Measurements from ENCODE around the gene RSPO3. TPM values are rescaled to one million over a fixed set of nuclear protein-coding genes. Genes with fewer than 3 reads are reported as not detected.

RSPO3 gene
- total and polyA plus RNA-seq, 2 of the 13 experiments (the other 11 are each of a cell fraction or from before 2014, with no cell fraction given) = not detected

GRCh38 chr6:127177030-127177922 lies 58.8 kb downstream of the RSPO3 start:
- Histone ChIP-seq H3K79me2 (ENCODE audit: insufficient read depth, low read length) (no peaks in the 10 kb centered on the region), H3K4me2 (ENCODE audit: low read depth, low read length) (no peak overlapping the region), H3K9ac (ENCODE audit: insufficient read depth, low read depth, low read length) (no peak overlapping the region), H4K20me1 (ENCODE audit: insufficient read depth, low read length) (no peaks in the 10 kb centered on the region), H3K36me3 (replicated peaks in 1 of 2; ENCODE audit: control insufficient read depth in 1 of 2, insufficient read depth in 2 of 2, low read length in 2 of 2) (no peaks in the 10 kb centered on the region), H3K4me3 (replicated peaks in 1 of 3; ENCODE audit: insufficient read depth in 1 of 3, low read depth in 2 of 3, low read length in 3 of 3) (no peak overlapping the region), H3K9me3 (ENCODE audit: low read length) (no peaks in the 10 kb centered on the region), H3K4me1 (ENCODE audit: insufficient read depth, low read length) (no peaks in the 10 kb centered on the region), H3K27ac (ENCODE audit: extremely low read length, insufficient read depth, low read length) (no peak overlapping the region), H2AFZ (ENCODE audit: low read length) (no peak overlapping the region), H3K27me3 (ENCODE audit: control insufficient read depth in 1 of 2, insufficient read depth in 2 of 2, low read length in 2 of 2) (no peaks in the 10 kb centered on the region)
- no peak for TF ChIP-seq IRF9 (CRISPR knock-in tag; IDR thresholded peaks at IDR 0.05; ENCODE audit: borderline replicate concordance)
- no peak for TF ChIP-seq ZUFSP (CRISPR knock-in tag; IDR thresholded peaks at IDR 0.05; ENCODE audit: borderline replicate concordance)
- in situ Hi-C loops (cut with HindIII; ENCODE audit: extremely low pct_ligation_motif_present, low pct_unique_long_range_greater_than_20kb) = no loop called here
- 7% methylated on average over 4 of the region's 4 CpGs for WGBS (ENCODE audit: low lambda C conversion rate)
- no TSS peak for BruUV-seq (replicated peaks)
- ATAC-seq (no peak), DNase-seq (ENCODE audit: low spot score) (no peak), FAIRE-seq (no peak)
- intact Hi-C loops (cut with micrococcal nuclease; ENCODE audit: unreplicated experiment) = no loop called here
- POLR2A ChIA-PET = no interaction called here
- CTCF ChIA-PET (ENCODE audit: low intra/inter-chr PET ratio, low total read pairs) = no interaction called here

- POLR2A ChIA-PET = no interaction called here
- Histone ChIP-seq H4K20me1 (ENCODE audit: insufficient read depth, low read length) (no peaks in the 10 kb centered on the region), H3K79me2 (ENCODE audit: insufficient read depth, low read length) (no peaks in the 10 kb centered on the region), H3K4me1 (ENCODE audit: insufficient read depth, low read length) (no peaks in the 10 kb centered on the region), H3K9ac (ENCODE audit: insufficient read depth, low read depth, low read length) (no peak overlapping the region), H3K36me3 (replicated peaks in 1 of 2; ENCODE audit: control insufficient read depth in 1 of 2, insufficient read depth in 2 of 2, low read length in 2 of 2) (no peaks in the 10 kb centered on the region), H3K9me3 (ENCODE audit: low read length) (no peaks in the 10 kb centered on the region), H3K27ac (ENCODE audit: extremely low read length, insufficient read depth, low read length) (no peak overlapping the region), H3K4me3 (replicated peaks in 1 of 3; ENCODE audit: insufficient read depth in 1 of 3, low read depth in 2 of 3, low read length in 3 of 3) (no peak overlapping the region), H3K4me2 (ENCODE audit: low read depth, low read length) (no peak overlapping the region), H3K27me3 (ENCODE audit: control insufficient read depth in 1 of 2, insufficient read depth in 2 of 2, low read length in 2 of 2) (no peaks in the 10 kb centered on the region), H2AFZ (ENCODE audit: low read length) (no peak overlapping the region)
- CTCF ChIA-PET (ENCODE audit: low intra/inter-chr PET ratio, low total read pairs) = no interaction called here
- no TSS peak for BruUV-seq (replicated peaks)
- no peak for DNase-seq (ENCODE audit: low spot score)
- intact Hi-C loops (cut with micrococcal nuclease; ENCODE audit: unreplicated experiment) = no loop called here
- in situ Hi-C loops (cut with HindIII; ENCODE audit: extremely low pct_ligation_motif_present, low pct_unique_long_range_greater_than_20kb) = no loop called here
- FAIRE-seq = no peak
- ATAC-seq = no peak
- TF ChIP-seq SRF (IDR thresholded peaks at IDR 0.05; ENCODE audit: low read depth, low read length) = no peak
- no peak for TF ChIP-seq FOXC1 (CRISPR knock-in tag; IDR thresholded peaks at IDR 0.05; ENCODE audit: borderline replicate concordance)
- TF ChIP-seq ZNF605 (CRISPR knock-in tag; IDR thresholded peaks at IDR 0.05) = no peak
- no peak for TF ChIP-seq MAF1 (CRISPR knock-in tag; IDR thresholded peaks at IDR 0.05; ENCODE audit: borderline replicate concordance)
- no peak for TF ChIP-seq ZNF75D (CRISPR knock-in tag; IDR thresholded peaks at IDR 0.05; ENCODE audit: borderline replicate concordance)
- TF ChIP-seq BORCS8-MEF2B (CRISPR knock-in tag; IDR thresholded peaks at IDR 0.05) = no peak
- no peak for TF ChIP-seq MYNN (CRISPR knock-in tag; IDR thresholded peaks at IDR 0.05; ENCODE audit: low read depth)
- TF ChIP-seq ZNF256 (CRISPR knock-in tag; conservative IDR thresholded peaks at IDR 0.05) = no peak
- no peak for TF ChIP-seq ZNF775 (CRISPR knock-in tag; IDR thresholded peaks at IDR 0.05; ENCODE audit: borderline replicate concordance)
- TF ChIP-seq ZNF333 (CRISPR knock-in tag; IDR thresholded peaks at IDR 0.05; ENCODE audit: borderline replicate concordance) = no peak
- TF ChIP-seq REXO4 (CRISPR knock-in tag; IDR thresholded peaks at IDR 0.05; ENCODE audit: borderline replicate concordance) = no peak
- no peak for TF ChIP-seq ZNF780A (CRISPR knock-in tag; IDR thresholded peaks at IDR 0.05)
- TF ChIP-seq GPN1 (CRISPR knock-in tag; IDR thresholded peaks at IDR 0.05; ENCODE audit: borderline replicate concordance) = no peak
- no peak for TF ChIP-seq DNMT3B (CRISPR knock-in tag; conservative IDR thresholded peaks at IDR 0.05)
- 0% methylated on average over 1 of the region's 1 CpG for WGBS (ENCODE audit: low lambda C conversion rate)
These were observed 59.4 kb downstream of the RSPO3 start for GRCh38 chr6:127177923-127178231.

All from HepG2 (cell line).